Stimulated activated CD4-positive, alpha-beta T cell treated with anti-CD3 and anti-CD28 coated beads, Interleukin-15, amount 100 ng/mL, for 24 hours (primary cell): ENCODE measurements around the gene MTMR1.

ENCODE experiments used
- DNase-seq: peaks from one replicate; pipeline ENCODE4 v3.0.0-alpha.2; 2020

Gene MTMR1

DNA sequence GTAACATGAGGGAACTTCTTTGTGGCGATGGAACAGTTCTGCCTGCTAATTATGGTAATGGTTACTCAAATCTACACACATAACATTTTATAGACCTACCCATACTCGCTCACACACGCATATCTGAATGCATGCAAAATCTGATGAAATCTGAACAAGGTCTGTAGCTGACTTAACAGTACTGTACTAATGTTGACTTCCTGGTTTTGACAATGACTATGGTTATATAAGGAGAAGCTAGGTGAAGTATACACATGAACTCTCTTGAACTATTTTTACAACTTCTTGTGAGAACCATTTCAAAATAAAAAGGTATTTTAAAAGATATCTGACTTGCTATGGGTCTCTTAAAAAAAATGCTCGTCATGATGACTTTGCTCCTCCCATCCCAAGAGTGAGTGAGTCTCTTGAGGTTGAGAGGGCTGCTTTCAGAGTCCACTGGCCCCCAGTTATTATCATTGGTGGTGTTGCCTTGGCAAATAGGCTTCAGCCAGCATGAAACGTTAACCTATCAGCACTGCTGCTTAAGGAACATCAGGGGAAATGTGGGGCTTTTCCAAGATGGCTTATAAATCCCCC is 99.8 kb downstream of the MTMR1 start:
- DNase-seq: no peak

DNA sequence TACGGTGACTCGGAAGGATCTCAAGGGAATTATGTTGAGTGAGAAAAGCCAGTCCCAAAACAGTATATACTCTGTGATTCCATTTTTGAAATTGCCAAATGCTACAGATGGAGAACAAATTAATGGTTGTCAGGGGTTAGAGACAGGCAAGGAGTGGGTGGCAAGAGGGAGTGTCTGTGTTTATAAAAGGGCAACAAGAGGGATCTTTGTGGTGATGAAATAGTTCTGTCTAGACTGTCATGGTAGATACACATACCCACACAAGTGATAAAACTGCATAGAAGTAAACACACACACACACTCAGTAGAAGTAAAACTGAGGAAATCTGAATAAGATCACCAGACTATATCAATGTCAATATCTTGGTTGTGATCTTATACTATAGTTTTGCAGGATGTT is 112.5 kb downstream of the MTMR1 start:
- no peak for DNase-seq

DNA sequence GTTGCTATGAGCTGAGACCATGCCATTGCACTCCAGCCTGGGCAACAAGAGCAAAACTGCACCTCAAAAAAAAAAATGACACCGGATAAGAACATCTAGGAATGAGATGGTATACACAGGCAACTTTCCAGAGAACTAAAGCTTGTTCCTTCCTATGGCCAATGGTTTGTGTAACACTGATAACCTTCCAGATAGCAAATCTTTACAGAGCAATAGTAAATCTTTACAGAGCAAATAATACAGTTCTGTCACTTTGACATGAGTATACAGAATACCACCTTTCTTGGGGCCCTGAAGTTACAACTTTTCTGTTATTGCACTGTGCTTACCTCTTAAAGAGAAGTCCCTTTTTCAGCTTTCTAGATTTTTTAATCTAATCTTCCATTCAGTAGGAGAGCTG is 113.6 kb downstream of the MTMR1 start:
- DNase-seq: no peak

DNA sequence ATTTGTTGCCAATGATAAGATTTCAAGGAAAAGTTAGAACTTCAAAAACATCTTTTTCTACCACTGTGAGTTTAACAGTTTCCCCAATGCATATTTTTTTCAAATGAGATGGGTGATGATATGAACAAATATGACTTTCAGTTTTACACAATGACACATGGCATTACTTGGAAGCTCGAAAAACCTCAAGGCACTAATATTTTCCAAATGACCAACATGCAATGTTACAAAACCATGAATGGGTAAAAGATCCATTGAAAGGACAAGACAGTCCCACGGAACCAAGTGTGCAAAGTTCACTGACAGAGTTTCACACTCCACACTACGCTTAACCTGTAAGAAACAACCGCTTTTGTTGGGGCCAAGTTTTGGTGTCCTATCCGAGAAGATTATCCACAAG is 120.7 kb downstream of the MTMR1 start:
- DNase-seq: no peak
